ENCODE data around the gene ZBED4. TPM values are rescaled to one million over a fixed set of nuclear protein-coding genes. Genes with fewer than 3 reads are reported as not detected.

Gene ZBED4
- total and polyA plus RNA-seq, 2 of the 13 experiments (the other 11 are each of a cell fraction or from before 2014, with no cell fraction given) = 5.4 to 9.6 TPM

GRCh38 chr22:49936973-49937757 lies 83.5 kb downstream of the ZBED4 start:
- Histone ChIP-seq H4K20me1 (ENCODE audit: insufficient read depth, low read length) (no peaks in the 10 kb centered on the region), H3K27me3 (ENCODE audit: control insufficient read depth in 1 of 2, insufficient read depth in 2 of 2, low read length in 2 of 2) (no peaks in the 10 kb centered on the region; a peak in 1 of 5 replicates), H3K36me3 (replicated peaks in 1 of 2; ENCODE audit: control insufficient read depth in 1 of 2, insufficient read depth in 2 of 2, low read length in 2 of 2) (no peaks in the 10 kb centered on the region), H3K4me3 (replicated peaks in 1 of 3; ENCODE audit: insufficient read depth in 1 of 3, low read depth in 2 of 3, low read length in 3 of 3) (peak overlapping the region in 1 of 3 experiments; percentile 63; a peak in 4 of 6 replicates), H3K9ac (ENCODE audit: insufficient read depth, low read depth, low read length) (peak overlapping the region; percentile 73), H3K4me1 (ENCODE audit: insufficient read depth, low read length) (peaks cover 86% of the 10 kb centered on the region), H3K27ac (ENCODE audit: extremely low read length, insufficient read depth, low read length) (peak overlapping the region; percentile 80), H3K4me2 (ENCODE audit: low read depth, low read length) (peak overlapping the region; percentile 77), H3K9me3 (ENCODE audit: low read length) (no peaks in the 10 kb centered on the region), H2AFZ (ENCODE audit: low read length) (no peak overlapping the region), H3K79me2 (ENCODE audit: insufficient read depth, low read length) (no peaks in the 10 kb centered on the region)
- FAIRE-seq (no peak), ATAC-seq (peak; percentile 6), DNase-seq (ENCODE audit: low spot score) (no peak)
- in situ Hi-C loops (cut with HindIII; ENCODE audit: extremely low pct_ligation_motif_present, low pct_unique_long_range_greater_than_20kb) = no loop called here
- WGBS (ENCODE audit: low lambda C conversion rate) = 100% methylated on average over 2 of the region's 21 CpGs
- CTCF ChIA-PET (ENCODE audit: low intra/inter-chr PET ratio, low total read pairs) = no interaction called here
- POLR2A ChIA-PET = interaction anchor here (1.4 to 10.5 kb wide), 5 partner anchors 15 to 33 kb away, joined by 20 to 283 read pairs (median 59); partner anchors contain the start of gene PIM3
- BruUV-seq (replicated peaks) = no TSS peak
- intact Hi-C loops (cut with micrococcal nuclease; ENCODE audit: unreplicated experiment) = no loop called here
- TF ChIP-seq ZBTB38 (CRISPR knock-in tag; IDR thresholded peaks at IDR 0.05) = peak; percentile 68; the same call in 1 of the 2 replicates
- no peak for TF ChIP-seq ZNF598 (CRISPR knock-in tag; IDR thresholded peaks at IDR 0.05; ENCODE audit: borderline replicate concordance)
- TF ChIP-seq SSRP1 (CRISPR knock-in tag; IDR thresholded peaks at IDR 0.05) = 0 out of 2 replicates have a peak, but pooled peaks have one; percentile 17
- peak; percentile 8; the same call in 1 of the 2 replicates for TF ChIP-seq YEATS4 (CRISPR knock-in tag; IDR thresholded peaks at IDR 0.05; ENCODE audit: borderline replicate concordance)
- TF ChIP-seq RFXAP (CRISPR knock-in tag; IDR thresholded peaks at IDR 0.05; ENCODE audit: borderline replicate concordance) = no peak
- TF ChIP-seq AKNA (CRISPR knock-in tag; IDR thresholded peaks at IDR 0.05; ENCODE audit: borderline replicate concordance) = no peak
- TF ChIP-seq ZNF780A (CRISPR knock-in tag; IDR thresholded peaks at IDR 0.05) = 0 out of 2 replicates have a peak, but pooled peaks have one; percentile 6
- TF ChIP-seq NFKB2 (CRISPR knock-in tag; IDR thresholded peaks at IDR 0.05; ENCODE audit: borderline replicate concordance) = 0 out of 2 replicates have a peak, but pooled peaks have one; percentile 8
- peak; percentile 9 for TF ChIP-seq SRSF1 (optimal IDR thresholded peaks at IDR 0.05; ENCODE audit: low read depth, low read length)
- TF ChIP-seq ZNF770 (CRISPR knock-in tag; IDR thresholded peaks at IDR 0.05) = peak; percentile 40; the same call in 1 of the 2 replicates
- no peak for TF ChIP-seq TGIF2 (CRISPR knock-in tag; IDR thresholded peaks at IDR 0.05)

Data from HepG2 (cell line).